H1 (cell line): ENCODE measurements around the gene HMOX2. TPM values are rescaled to one million over a fixed set of nuclear protein-coding genes. Genes with fewer than 3 reads are reported as not detected.

ENCODE experiments used
- CTCF ChIA-PET: fragments of 300-600 bp; sonication (Branson Sonifier 250); formaldehyde crosslinking; loops from one replicate; lab custom pipeline; 2021; ENCODE audit not compliant: partially characterized antibody; lab: Charles Lee
- POLR2A ChIA-PET: fragments of 300-600 bp; sonication (Branson Sonifier 250); formaldehyde crosslinking; loops from one replicate; lab custom pipeline; 2021; ENCODE audit warnings: inconsistent platforms; ENCODE audit not compliant: partially characterized antibody; lab: Charles Lee
- DNase-seq, 2 experiments: peaks; one replicate each; pipeline versions ENCODE4 v3.0.0 to v3.0.0-alpha.2; 2010 to 2022; ENCODE audit warnings: low spot score in 2 of 2, low read depth in 1 of 2, mixed read lengths in 1 of 2
- FAIRE-seq: peaks from 2 replicates; lab custom pipeline; 2011; peaks lifted over from hg19 to GRCh38; lab: Jason Lieb, UNC
- H2AFZ ChIP-seq: 2 replicates; pipeline ENCODE4 v1.8.1; 2012; ENCODE audit warnings: low read length, inconsistent platforms
- H2AK5ac ChIP-seq: 2 replicates; pipeline ENCODE4 v1.6.1; 2013; ENCODE audit warnings: low read depth, low read length
- H2BK120ac ChIP-seq: replicated peaks from 2 replicates; pipeline ENCODE3; 2013; ENCODE audit warnings: low read depth, low read length, inconsistent platforms
- H2BK12ac ChIP-seq: 2 replicates; pipeline ENCODE4 v1.6.1; 2013; ENCODE audit warnings: low read depth, low read length
- H2BK15ac ChIP-seq: 2 replicates; pipeline ENCODE4 v1.6.1; 2013; ENCODE audit warnings: low read length
- H2BK20ac ChIP-seq: 2 replicates; pipeline ENCODE4 v1.6.1; 2013; ENCODE audit warnings: low read length
- H2BK5ac ChIP-seq: 2 replicates; pipeline ENCODE4 v1.6.1; 2013; ENCODE audit warnings: low read depth, low read length
- H3K14ac ChIP-seq: 2 replicates; pipeline ENCODE4 v1.6.1; 2013; ENCODE audit warnings: inconsistent platforms; ENCODE audit not compliant: insufficient read length
- H3K18ac ChIP-seq: 2 replicates; pipeline ENCODE4 v1.6.1; 2013; ENCODE audit warnings: low read length; ENCODE audit errors: extremely low read depth
- H3K23ac ChIP-seq: 2 replicates; pipeline ENCODE4 v1.6.1; 2013; ENCODE audit warnings: inconsistent platforms; ENCODE audit not compliant: insufficient read length
- H3K23me2 ChIP-seq: 2 replicates; pipeline ENCODE4 v1.6.1; 2013; ENCODE audit warnings: low read depth, low read length
- H3K27ac ChIP-seq: 2 replicates; pipeline ENCODE4 v1.6.1; 2011; ENCODE audit warnings: low read depth, low read length, inconsistent platforms
- H3K27me3 ChIP-seq, 4 experiments: replicated peaks in 1 of 4; 1 replicate in 1 of 4; 2 replicates in 3 of 4; pipeline versions ENCODE4 v1.6.1 to v1.8.1; 2011 to 2013; ENCODE audit warnings: low read length in 3 of 4, mild to moderate bottlenecking in 3 of 4, inconsistent platforms in 2 of 4, mixed read lengths in 2 of 4, moderate library complexity in 1 of 4; ENCODE audit not compliant: control insufficient read depth in 3 of 4, insufficient read depth in 3 of 4; ENCODE audit errors: extremely low read depth in 1 of 4
- H3K36me3 ChIP-seq, 4 experiments: 2 replicates each; pipeline versions ENCODE4 v1.6.1 to v1.8.1; 2011 to 2013; ENCODE audit warnings: mild to moderate bottlenecking in 4 of 4, low read length in 3 of 4, moderate library complexity in 2 of 4, control low read depth in 1 of 4, inconsistent platforms in 1 of 4; ENCODE audit not compliant: insufficient read depth in 4 of 4, control insufficient read depth in 2 of 4
- H3K4ac ChIP-seq: replicated peaks from 2 replicates; pipeline ENCODE3; 2013; ENCODE audit warnings: low read length, low read depth, mixed read lengths, inconsistent platforms; ENCODE audit not compliant: insufficient read length
- H3K4me1 ChIP-seq, 4 experiments: replicated peaks in 1 of 4; 1 replicate in 1 of 4; 2 replicates in 3 of 4; pipeline versions ENCODE4 v1.6.1 to v1.8.1; 2011 to 2013; ENCODE audit warnings: low read length in 3 of 4, inconsistent platforms in 2 of 4, mixed read lengths in 1 of 4; ENCODE audit not compliant: insufficient read depth in 4 of 4, control insufficient read depth in 3 of 4
- H3K4me2 ChIP-seq, 2 experiments: 2 replicates each; pipeline versions ENCODE4 v1.6.1 to v1.8.1; 2011 to 2013; ENCODE audit warnings: low read depth in 2 of 2, low read length in 2 of 2, control low read depth in 1 of 2, inconsistent platforms in 1 of 2, mild to moderate bottlenecking in 1 of 2; ENCODE audit not compliant: insufficient read depth in 1 of 2
- H3K4me3 ChIP-seq, 4 experiments: fragments of 200-600, 300-600 bp in 1 of 4; sonication (generic), shearing (Covaris generic), sonication (Bioruptor Twin) in 1 of 4; 2 replicates each; pipeline versions ENCODE4 v1.5.1 to v1.8.1; 2011 to 2016; ENCODE audit warnings: low read length in 4 of 4, low read depth in 3 of 4, control low read depth in 2 of 4, inconsistent platforms in 2 of 4, mild to moderate bottlenecking in 2 of 4, mixed read lengths in 1 of 4, moderate library complexity in 1 of 4; ENCODE audit not compliant: insufficient read depth in 2 of 4; ENCODE audit errors: extremely low read depth in 1 of 4
- H3K56ac ChIP-seq: replicated peaks from 2 replicates; pipeline ENCODE3; 2013; ENCODE audit warnings: low read depth, mild to moderate bottlenecking, mixed read lengths, low read length, inconsistent platforms; ENCODE audit not compliant: insufficient read length
- H3K79me1 ChIP-seq: 2 replicates; pipeline ENCODE4 v1.6.1; 2013; ENCODE audit warnings: low read depth, low read length, control low read depth
- H3K79me2 ChIP-seq, 2 experiments: 2 replicates each; pipeline versions ENCODE4 v1.6.1 to v1.8.1; 2012 to 2013; ENCODE audit warnings: low read length in 2 of 2, mild to moderate bottlenecking in 2 of 2, inconsistent platforms in 1 of 2; ENCODE audit not compliant: insufficient read depth in 2 of 2, control insufficient read depth in 1 of 2
- H3K9ac ChIP-seq, 4 experiments: replicated peaks in 1 of 4; 1 replicate in 1 of 4; 2 replicates in 3 of 4; pipeline versions ENCODE4 v1.6.1 to v1.8.1; 2011 to 2013; ENCODE audit warnings: low read depth in 3 of 4, low read length in 3 of 4, control low read depth in 2 of 4, mild to moderate bottlenecking in 2 of 4, moderate library complexity in 2 of 4, inconsistent platforms in 1 of 4; ENCODE audit errors: extremely low read depth in 1 of 4
- H3K9me3 ChIP-seq, 2 experiments: 2 replicates each; pipeline versions ENCODE4 v1.6.1 to v1.8.1; 2012 to 2013; ENCODE audit warnings: mild to moderate bottlenecking in 2 of 2, moderate library complexity in 2 of 2, control low read depth in 1 of 2, inconsistent platforms in 1 of 2, low read depth in 1 of 2, low read length in 1 of 2, mixed read lengths in 1 of 2; ENCODE audit not compliant: insufficient read depth in 2 of 2
- H4K20me1 ChIP-seq, 2 experiments: replicated peaks in 1 of 2; 2 replicates each; pipeline versions ENCODE3 to v1.8.1; 2011 to 2013; ENCODE audit warnings: inconsistent platforms in 2 of 2, low read length in 2 of 2, mild to moderate bottlenecking in 1 of 2; ENCODE audit not compliant: insufficient read depth in 2 of 2, control insufficient read depth in 1 of 2
- H4K5ac ChIP-seq: 2 replicates; pipeline ENCODE4 v1.6.1; 2013; ENCODE audit warnings: low read length, low read depth, mixed read lengths, inconsistent platforms; ENCODE audit not compliant: insufficient read length
- H4K8ac ChIP-seq: 2 replicates; pipeline ENCODE4 v1.8.0; 2013; ENCODE audit warnings: mild to moderate bottlenecking, moderate library complexity, low read length, inconsistent platforms; ENCODE audit not compliant: insufficient read depth; ENCODE audit errors: extremely low read depth
- H4K91ac ChIP-seq: replicated peaks from 2 replicates; pipeline ENCODE3; 2013; ENCODE audit warnings: low read length, mixed read lengths, inconsistent platforms; ENCODE audit not compliant: insufficient read length
- TAF7 ChIP-seq: optimal IDR thresholded peaks from 2 replicates; pipeline ENCODE3; 2011; ENCODE audit warnings: low read depth, mild to moderate bottlenecking, inconsistent platforms, low read length, moderate library complexity, borderline replicate concordance
- WGBS, 2 experiments: shearing (Covaris generic) in 1 of 2; methylation state at CpG; one replicate each; pipeline versions ENCODE4 v1.1.6 to v1.1.7; 2013 to 2015; ENCODE audit warnings: low lambda C conversion rate in 2 of 2, mixed read lengths in 2 of 2, inconsistent platforms in 1 of 2, low coverage in 1 of 2, missing lambda C conversion rate in 1 of 2; ENCODE audit not compliant: insufficient replicate concordance in 2 of 2, insufficient coverage in 1 of 2, insufficient read length in 1 of 2; ENCODE audit errors: extremely low coverage in 1 of 2, missing lambda C conversion rate in 1 of 2; 5-methylcytosine and 5-hydroxymethylcytosine counted together
- polyA plus RNA-seq, 7 experiments: library from polyadenylated mRNA; depleted of rRNA in 3 of 7; stranded (reverse) in 5 of 7; unstranded in 2 of 7; fragments of >200 nt in 5 of 7; fragments of 200-250 nt in 2 of 7; gene quantifications; 1 replicate in 5 of 7; 2 replicates in 1 of 7; 4 replicates in 1 of 7; pipeline versions ENCODE4 v1.2.1 to v1.2.3, GENCODE V29; 2011 to 2013; ENCODE audit warnings: missing spikeins in 2 of 7, mixed read lengths in 2 of 7
- total RNA-seq: library from RNA; stranded (reverse); fragmentation: NEBNext Ultra II Directional; extraction: Animal tissue kit (Norgen Biotek cat#: 25700); gene quantifications from 2 replicates; pipeline ENCODE4 v1.2.1, GENCODE V29; 2021
- TF ChIP-seq, protein P1 (sequence below): IDR thresholded peaks from 2 replicates; pipeline ENCODE4 v1.6.1; 2011; ENCODE audit warnings: low read depth, mild to moderate bottlenecking, low read length; ENCODE audit not compliant: insufficient read depth

HMOX2 gene
- total and polyA plus RNA-seq, 2 of the 8 experiments (the other 6 are each of a cell fraction or from before 2014, with no cell fraction given): 36.5 to 48.4 TPM

- Histone ChIP-seq H3K27me3 (no peaks in the 10 kb centered on the region), H4K5ac (no peak overlapping the region)
- WGBS, 2 experiments: 93% methylated on average over 4 of the region's 4 CpGs; no CpG with 5 or more reads in 1 of the 2 experiments
- TF ChIP-seq TAF7: no peak
- TF ChIP-seq, protein P1, sequence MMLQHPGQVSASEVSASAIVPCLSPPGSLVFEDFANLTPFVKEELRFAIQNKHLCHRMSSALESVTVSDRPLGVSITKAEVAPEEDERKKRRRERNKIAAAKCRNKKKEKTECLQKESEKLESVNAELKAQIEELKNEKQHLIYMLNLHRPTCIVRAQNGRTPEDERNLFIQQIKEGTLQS: no peak
Observed at GRCh38 chr16:4433228-4433627, 43.0 kb upstream of the HMOX2 start.

More at GRCh38 chr16:4433228-4433627, 43.0 kb upstream of the HMOX2 start:
- no peak overlapping the region for H2BK120ac ChIP-seq
- no peak overlapping the region for H2BK20ac ChIP-seq
- H3K4ac ChIP-seq: no peak overlapping the region
- no peak overlapping the region for H3K23ac ChIP-seq
- H3K18ac ChIP-seq: no peak overlapping the region
- peaks cover 0 to 4% of the 10 kb centered on the region in 2 experiments for H4K20me1 ChIP-seq
- no peak overlapping the region for H2AK5ac ChIP-seq
- no peaks in the 10 kb centered on the region for H3K23me2 ChIP-seq
- H3K4me1 ChIP-seq: no peaks in the 10 kb centered on the region
- no peak overlapping the region for H2BK15ac ChIP-seq
- no peak overlapping the region for H3K56ac ChIP-seq
- H4K8ac ChIP-seq: no peak overlapping the region
- H2AFZ ChIP-seq: no peak overlapping the region
- H3K79me2 ChIP-seq: peaks cover 4 to 12% of the 10 kb centered on the region in 2 experiments; a peak in 3 of 4 replicates
- no peak overlapping the region for H3K27ac ChIP-seq
- H3K14ac ChIP-seq: no peak overlapping the region
- no peak overlapping the region for H3K4me3 ChIP-seq
- H4K91ac ChIP-seq: no peak overlapping the region
- CTCF ChIA-PET: no interaction called here
- FAIRE-seq (no peak), DNase-seq (no peak)
- H2BK5ac ChIP-seq: no peak overlapping the region
- no peak overlapping the region for H3K4me2 ChIP-seq
- H3K79me1 ChIP-seq: peaks cover 5% of the 10 kb centered on the region; the same call in 1 of the 2 replicates
- no peak overlapping the region for H2BK12ac ChIP-seq
- peaks cover 9 to 37% (median 17%) of the 10 kb centered on the region in 4 experiments; a peak in 6 of 8 replicates for H3K36me3 ChIP-seq
- no peaks in the 10 kb centered on the region for H3K9me3 ChIP-seq
- no peak overlapping the region for H3K9ac ChIP-seq
- POLR2A ChIA-PET: interaction anchor here (2.6 kb wide), 1 partner anchor 30 kb away, joined by 6 read pairs; no protein-coding TSS in a partner anchor
